AG04449 (cell line): Measurements from ENCODE around the gene CERS5.

Experiments
- CTCF ChIA-PET: fragments of 350-600 bp; formaldehyde crosslinking; extraction: SDS; loops from one replicate; lab custom pipeline; 2021; ENCODE audit warnings: antibody characterized with exemption; lab: Yijun Ruan, JAX
- POLR2A ChIA-PET: fragments of 400-600, 350-600 bp; formaldehyde crosslinking; extraction: SDS; loops from one replicate; lab custom pipeline; 2020; ENCODE audit warnings: antibody characterized with exemption, inconsistent platforms; lab: Yijun Ruan, JAX
- DNase-seq: peaks from one replicate; pipeline ENCODE4 v3.0.0-alpha.2; 2010; ENCODE audit warnings: low read depth, low spot score
- H3K4me3 ChIP-seq: 2 replicates; pipeline ENCODE4 v1.5.1; 2011; ENCODE audit warnings: low read depth, mild to moderate bottlenecking, control low read depth, low read length
- CTCF ChIP-seq: IDR thresholded peaks from one replicate; pipeline ENCODE4 v1.5.1; 2011; ENCODE audit warnings: mild to moderate bottlenecking, moderate library complexity, low read length, control low read depth, inconsistent platforms; ENCODE audit not compliant: insufficient read depth; ENCODE audit errors: missing control alignments

The CERS5 gene

DNA sequence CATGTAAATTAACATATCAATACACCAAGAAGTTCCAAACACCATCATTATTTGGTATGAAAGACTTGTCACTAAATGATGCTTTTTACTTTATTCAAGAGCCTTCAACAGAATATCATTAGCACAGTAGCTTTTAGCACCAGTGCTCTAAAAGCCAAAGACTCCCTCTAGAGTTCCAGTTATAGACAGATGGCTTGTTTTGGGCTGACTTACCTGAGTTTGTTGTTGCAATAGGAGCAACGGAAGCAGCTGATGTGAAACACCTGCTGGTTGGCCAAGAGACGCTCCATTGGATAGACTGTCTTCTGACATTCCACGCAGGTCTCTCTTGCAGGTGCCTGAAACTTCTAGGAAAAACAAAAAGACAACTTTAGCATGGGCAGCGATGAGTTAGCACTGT, 14.5 kb upstream of the CERS5 start:
- TF ChIP-seq CTCF: no peak
- H3K4me3 ChIP-seq: no peak overlapping the region
- ChIA-PET CTCF (interaction anchor here (0.9 to 7.5 kb wide), 10 partner anchors 31 to 215 kb away, joined by 3 to 37 read pairs (median 6); no protein-coding TSS in a partner anchor), POLR2A (interaction anchor here (0.5 kb wide), 1 partner anchor 67 kb away, joined by 3 read pairs; no protein-coding TSS in a partner anchor)
- no peak for DNase-seq

DNA sequence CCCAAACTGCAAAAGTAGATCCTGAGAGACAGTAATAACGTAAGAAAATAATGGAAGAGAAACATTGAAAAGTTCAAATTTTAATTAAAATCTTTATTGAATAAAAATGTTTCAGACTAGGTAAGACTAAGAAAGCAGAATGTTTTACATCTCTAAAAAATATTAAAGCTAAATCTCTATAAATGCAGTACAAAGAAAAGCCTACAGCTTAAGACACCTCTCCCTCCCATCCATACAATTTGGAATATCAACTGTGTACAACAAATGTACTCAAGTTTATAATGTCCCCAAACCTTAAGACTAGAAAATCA, 8.5 kb upstream of the CERS5 start:
- no peak for DNase-seq
- ChIA-PET CTCF (interaction anchor here (0.6 to 7.5 kb wide), 39 partner anchors 9 to 230 kb away, joined by 3 to 50 read pairs (median 5); partner anchors contain the start of genes CERS5, COX14, GPD1 and SMARCD1), POLR2A (interaction anchor here (0.6 to 1.2 kb wide), 2 partner anchors 47 to 91 kb away, joined by 3 read pairs; partner anchors contain the start of gene SMARCD1)
- no peak overlapping the region for H3K4me3 ChIP-seq
- TF ChIP-seq CTCF: no peak

GRCh38 chr12:50174971-50175715, 8.0 kb upstream of the CERS5 start:
- no peak overlapping the region for H3K4me3 ChIP-seq
- no peak for DNase-seq
- POLR2A ChIA-PET: interaction anchor here (1.2 kb wide), 1 partner anchor 90 kb away, joined by 3 read pairs; the partner anchor contains the start of gene SMARCD1
- peak; percentile 2 for TF ChIP-seq CTCF
- CTCF ChIA-PET: interaction anchor here (0.7 to 7.5 kb wide), 34 partner anchors 8 to 230 kb away, joined by 3 to 50 read pairs (median 6); partner anchors contain the start of genes CERS5, COX14, GPD1 and SMARCD1

DNA sequence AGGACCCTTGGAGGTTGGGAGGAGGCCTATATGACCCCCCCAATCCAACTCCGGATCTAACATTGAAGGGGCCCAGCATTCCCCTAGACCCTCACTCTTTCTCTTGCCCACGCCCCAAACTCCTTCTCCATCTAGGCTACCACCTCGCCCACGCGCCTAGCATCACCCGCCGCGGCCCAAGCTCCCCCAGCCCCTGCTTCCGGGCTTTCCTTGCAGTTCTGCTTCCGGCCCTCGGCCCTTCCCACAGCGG, 445 bp downstream of the CERS5 start:
- no peak for DNase-seq
- H3K4me3 ChIP-seq: peak overlapping the region; percentile 85
- CTCF ChIA-PET: interaction anchor here (1.0 to 2.7 kb wide), 8 partner anchors 10 to 96 kb away, joined by 3 to 29 read pairs (median 6); partner anchors contain the start of genes COX14 and SMARCD1
- TF ChIP-seq CTCF: no peak
- POLR2A ChIA-PET: interaction anchor here (0.5 to 1.9 kb wide), 6 partner anchors 10 to 82 kb away, joined by 3 to 6 read pairs (median 4); partner anchors contain the start of genes COX14 and SMARCD1

DNA sequence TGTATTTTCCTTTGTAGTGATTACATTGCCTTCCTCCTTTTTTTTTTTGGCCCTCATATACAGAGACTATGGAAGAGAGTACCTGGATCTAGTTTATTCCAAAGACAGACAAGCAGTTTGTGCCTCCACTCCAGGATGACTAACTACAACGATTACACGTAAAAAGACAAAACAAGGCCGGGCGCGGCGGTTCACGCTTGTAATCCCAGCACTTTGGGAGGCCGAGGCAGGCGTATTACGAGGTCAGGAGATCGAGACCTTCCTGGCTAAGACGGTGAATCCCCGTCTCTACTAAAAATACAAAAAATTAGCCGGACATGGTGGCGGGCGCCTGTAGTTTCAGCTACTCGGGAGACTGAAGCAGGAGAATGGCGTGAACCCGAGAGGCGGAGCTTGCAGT, 2.2 kb downstream of the CERS5 start:
- DNase-seq: no peak
- POLR2A ChIA-PET: no interaction called here
- CTCF ChIA-PET: interaction anchor here (0.9 to 1.0 kb wide), 2 partner anchors 32 to 91 kb away, joined by 3 read pairs; no protein-coding TSS in a partner anchor
- TF ChIP-seq CTCF: no peak
- H3K4me3 ChIP-seq: no peak overlapping the region

GRCh38 chr12:50162230-50162629, 4.9 kb downstream of the CERS5 start:
- CTCF ChIA-PET: interaction anchor here (0.9 to 1.8 kb wide), 3 partner anchors 39 to 152 kb away, joined by 3 to 4 read pairs (median 3); no protein-coding TSS in a partner anchor
- POLR2A ChIA-PET: no interaction called here
- DNase-seq: no peak
- no peak for TF ChIP-seq CTCF
- no peak overlapping the region for H3K4me3 ChIP-seq
